ENCODE data around the gene NPM3.

GRCh38 chr10:101749047-101750016 is 33.9 kb downstream of the NPM3 start:
- TF ChIP-seq EZH2phosphoT487 (IDR thresholded peaks at IDR 0.05; ENCODE audit: insufficient read depth, low read depth), result no peak
- TF ChIP-seq EZH2 (IDR thresholded peaks at IDR 0.05; ENCODE audit: insufficient read depth, poor library complexity, severe bottlenecking), result no peak

Data from GM23248 (cell line).